ENCODE data around the gene DESI1.

DESI1 gene

DNA sequence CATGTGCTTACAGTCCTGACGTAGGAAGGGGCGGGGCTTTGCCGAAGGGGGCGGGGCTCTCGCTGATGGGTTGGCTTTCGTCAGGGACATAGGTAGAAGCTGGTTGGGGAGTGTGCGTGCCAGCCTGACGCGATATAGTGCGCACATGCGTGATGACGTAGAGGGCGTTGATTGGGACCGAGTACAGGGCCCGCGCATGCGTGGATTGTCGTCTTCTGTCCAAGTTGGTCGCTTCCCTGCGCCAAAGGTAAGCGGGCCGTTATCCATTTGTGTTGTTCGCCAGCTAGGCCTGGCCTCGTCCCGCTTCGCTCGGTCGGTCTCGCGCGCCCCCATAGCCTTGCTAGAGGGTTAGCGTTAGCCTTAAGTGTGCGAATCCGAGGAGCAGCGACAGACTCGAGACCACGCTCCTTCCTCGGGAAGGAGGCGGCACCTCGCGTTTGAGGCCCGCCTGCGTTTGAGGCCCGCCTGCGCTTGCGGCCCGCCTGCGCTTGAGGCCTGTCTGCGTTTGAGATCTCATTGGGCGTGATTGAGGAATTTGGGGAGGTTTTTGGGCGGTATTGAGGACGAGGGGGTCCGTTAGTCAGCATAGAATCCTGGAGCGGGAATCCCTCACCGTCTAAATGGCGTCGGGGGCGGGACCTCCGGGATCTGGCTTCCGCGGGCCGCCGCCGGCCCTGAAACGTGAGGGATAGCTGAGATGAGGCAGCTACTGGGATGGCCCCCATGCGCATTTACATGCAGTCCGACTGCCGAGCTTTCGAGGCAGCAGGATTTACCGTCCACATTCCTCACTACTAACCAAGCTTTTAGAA lies 462 bp upstream of the DESI1 start, which contains the start of gene XRCC6:
XRCC6 (plus strand) TSS at position 197 of the 812 bp plus-strand sequence. CDS start 710 bp downstream, outside the sequence.
- Mint-ChIP-seq H3K4me1 (ENCODE audit: low read depth) (peaks cover 39% of the 10 kb centered on the region), H3K27me3 (no peaks in the 10 kb centered on the region), H3K36me3 (ENCODE audit: low read depth) (peaks cover 61% of the 10 kb centered on the region), H3K9me3 (no peaks in the 10 kb centered on the region), H3K4me3 (peak within 1 kb of the TSS; percentile 92), H3K27ac (peak within 1 kb of the TSS; percentile 94)
- intact Hi-C loops (cut with micrococcal nuclease): loop anchor here (1.0 to 2.0 kb wide), 3 partner anchors 31 to 173 kb away; partner anchors contain the start of gene POLR3H

GRCh38 chr22:41619979-41620588 lies 759 bp downstream of the DESI1 start:
- H3K4me3 Mint-ChIP-seq: peak overlapping the region; percentile 92
- peaks cover 41% of the 10 kb centered on the region for H3K4me1 Mint-ChIP-seq (ENCODE audit: low read depth)
- peak overlapping the region; percentile 94 for H3K27ac Mint-ChIP-seq
- H3K27me3 Mint-ChIP-seq: no peaks in the 10 kb centered on the region
- intact Hi-C loops (cut with micrococcal nuclease): loop anchor here (2.0 kb wide), 1 partner anchor 75 kb away; the partner anchor contains the start of gene POLR3H
- peaks cover 50% of the 10 kb centered on the region for H3K36me3 Mint-ChIP-seq (ENCODE audit: low read depth)
- H3K9me3 Mint-ChIP-seq: no peaks in the 10 kb centered on the region

DNA sequence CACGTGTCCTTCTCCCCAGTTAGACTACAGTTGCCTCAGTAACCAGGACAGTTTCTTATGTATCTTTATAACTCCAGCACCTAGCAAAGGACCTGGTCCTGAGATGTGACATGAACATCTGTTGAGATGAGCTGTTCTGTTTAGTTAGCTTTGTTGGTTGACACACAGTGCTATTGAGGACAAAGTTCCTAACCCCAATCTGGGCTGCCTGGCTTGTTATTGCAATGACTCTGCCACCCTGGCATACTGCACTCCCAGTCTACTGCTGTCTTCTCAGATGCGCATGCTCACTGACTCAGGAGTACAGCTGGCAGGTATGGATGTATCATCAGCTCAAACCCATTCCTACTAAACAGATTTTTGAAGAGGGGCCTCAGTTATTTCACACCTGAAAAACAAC lies 7.4 kb downstream of the DESI1 start:
- H3K36me3 Mint-ChIP-seq (ENCODE audit: low read depth): peaks cover 37% of the 10 kb centered on the region
- peaks cover 19% of the 10 kb centered on the region for H3K4me1 Mint-ChIP-seq (ENCODE audit: low read depth)
- no peak overlapping the region for H3K27ac Mint-ChIP-seq
- H3K4me3 Mint-ChIP-seq: no peak overlapping the region
- intact Hi-C loops (cut with micrococcal nuclease): no loop called here
- no peaks in the 10 kb centered on the region for H3K9me3 Mint-ChIP-seq
- H3K27me3 Mint-ChIP-seq: peaks cover under 1% of the 10 kb centered on the region

DNA sequence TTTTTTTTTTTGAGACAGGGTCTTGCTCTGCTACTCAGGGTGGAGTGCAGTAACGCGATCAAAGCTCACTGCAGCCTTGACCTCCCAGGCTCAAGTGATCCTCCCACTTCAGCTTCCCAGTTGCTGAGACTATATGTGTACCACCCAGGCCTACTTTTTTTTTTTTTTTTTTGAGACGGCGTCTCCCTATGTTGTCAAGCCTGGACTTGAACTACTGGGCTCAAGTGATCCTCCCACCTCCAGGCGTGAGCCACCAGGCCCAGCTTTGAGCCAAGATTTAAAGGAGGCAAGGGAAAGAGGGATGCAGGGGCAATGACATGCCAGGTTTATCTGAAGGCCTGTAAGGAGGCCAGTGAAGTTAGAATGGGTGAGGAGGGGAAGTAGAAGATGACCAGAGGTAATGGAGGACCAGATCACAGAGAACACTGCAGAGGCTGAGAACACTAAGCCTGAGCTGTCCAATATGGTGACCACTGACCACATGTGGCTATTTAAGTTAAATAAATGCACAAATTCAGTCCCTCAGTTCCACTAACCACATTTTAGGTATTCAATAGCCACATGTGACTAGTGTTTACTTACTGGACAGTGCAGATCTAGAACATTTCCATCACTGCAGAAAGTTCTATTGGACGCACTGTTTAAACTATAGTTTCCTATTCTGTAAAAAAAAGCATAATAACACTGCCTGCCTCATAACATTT lies 8.1 kb downstream of the DESI1 start:
- H3K27me3 Mint-ChIP-seq: peaks cover 1% of the 10 kb centered on the region
- no peaks in the 10 kb centered on the region for H3K9me3 Mint-ChIP-seq

GRCh38 chr22:41608386-41608785 lies 12.5 kb downstream of the DESI1 start:
- Mint-ChIP-seq H3K27me3 (peaks cover 1% of the 10 kb centered on the region), H3K4me1 (ENCODE audit: low read depth) (no peaks in the 10 kb centered on the region), H3K9me3 (no peaks in the 10 kb centered on the region), H3K27ac (no peak overlapping the region), H3K36me3 (ENCODE audit: low read depth) (peaks cover 76% of the 10 kb centered on the region), H3K4me3 (no peak overlapping the region)
- intact Hi-C loops (cut with micrococcal nuclease): no loop called here

More for the DNA sequence above, 8.1 kb downstream of the DESI1 start:
- H3K36me3 Mint-ChIP-seq (ENCODE audit: low read depth): peaks cover 44% of the 10 kb centered on the region
- intact Hi-C loops (cut with micrococcal nuclease): no loop called here
- no peak overlapping the region for H3K27ac Mint-ChIP-seq
- H3K4me3 Mint-ChIP-seq: no peak overlapping the region
- peaks cover 16% of the 10 kb centered on the region for H3K4me1 Mint-ChIP-seq (ENCODE audit: low read depth)

GRCh38 chr22:41603873-41604332 lies 16.9 kb downstream of the DESI1 start:
- intact Hi-C loops (cut with micrococcal nuclease): no loop called here

DNA sequence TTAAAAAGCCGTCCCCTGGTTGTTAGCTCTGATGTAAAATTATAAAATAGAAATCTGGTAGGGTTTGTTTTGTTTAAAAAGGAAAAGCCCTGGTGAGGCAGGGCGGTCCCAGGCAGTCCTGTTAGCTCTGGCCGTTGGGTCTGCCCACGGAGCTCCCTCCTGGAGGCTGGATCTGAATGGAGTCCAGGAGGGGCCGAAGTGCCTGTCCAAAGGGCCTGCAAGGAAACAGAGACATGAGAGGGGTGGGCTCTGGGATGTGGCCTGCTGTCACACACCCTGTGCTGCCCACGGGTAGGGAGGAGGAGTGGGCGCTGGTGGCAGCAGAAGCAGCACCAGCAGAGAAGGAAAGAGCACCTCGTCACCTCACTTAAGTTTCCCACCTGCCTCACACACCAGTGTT lies 19.9 kb downstream of the DESI1 start:
- intact Hi-C loops (cut with micrococcal nuclease): no loop called here
- H3K9me3 Mint-ChIP-seq: no peaks in the 10 kb centered on the region
- no peak overlapping the region for H3K27ac Mint-ChIP-seq

More at GRCh38 chr22:41603873-41604332, 16.9 kb downstream of the DESI1 start:
- Mint-ChIP-seq H3K9me3 (no peaks in the 10 kb centered on the region), H3K4me3 (no peak overlapping the region), H3K4me1 (ENCODE audit: low read depth) (no peaks in the 10 kb centered on the region), H3K27me3 (peaks cover 1% of the 10 kb centered on the region), H3K27ac (no peak overlapping the region), H3K36me3 (ENCODE audit: low read depth) (peaks cover 99% of the 10 kb centered on the region)

DNA sequence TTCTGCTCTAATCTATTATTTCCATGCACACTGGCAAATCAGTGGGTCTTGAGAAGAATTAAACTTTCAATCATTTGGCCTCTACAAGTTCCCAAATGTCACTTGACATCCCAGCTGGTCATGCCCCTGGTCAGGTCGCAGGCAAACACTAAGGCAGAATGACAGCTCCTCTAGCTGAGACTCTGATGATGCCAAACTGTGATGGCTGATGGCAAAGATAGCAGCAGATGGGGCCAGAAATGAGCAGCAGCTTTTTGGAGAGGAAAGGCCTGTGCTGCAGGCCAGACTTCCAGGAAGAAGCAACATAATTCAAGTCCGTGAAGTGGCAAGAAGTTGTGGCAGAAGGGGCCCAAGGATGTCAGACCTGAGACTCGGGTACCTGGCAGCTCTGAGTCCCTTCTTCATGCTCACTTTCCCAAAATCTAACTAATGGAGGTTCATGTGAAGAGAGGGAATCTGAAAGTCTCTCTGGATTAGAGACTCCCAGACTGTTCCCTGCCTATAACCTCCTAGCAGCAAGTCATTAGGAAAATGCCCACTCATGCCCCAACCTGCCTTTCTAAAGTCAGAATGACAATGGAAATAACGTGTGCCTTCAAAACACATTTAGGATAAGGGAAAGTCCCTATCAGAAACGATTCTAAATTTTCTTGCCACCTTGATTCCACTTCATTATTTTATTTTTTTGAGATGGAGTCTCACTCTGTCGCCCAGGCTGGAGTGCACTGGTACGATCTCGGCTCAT lies 21.8 kb downstream of the DESI1 start:
- Mint-ChIP-seq H3K4me3 (no peak overlapping the region), H3K27me3 (no peaks in the 10 kb centered on the region), H3K27ac (no peak overlapping the region), H3K4me1 (ENCODE audit: low read depth) (no peaks in the 10 kb centered on the region), H3K36me3 (ENCODE audit: low read depth) (peaks cover 57% of the 10 kb centered on the region), H3K9me3 (no peaks in the 10 kb centered on the region)
- intact Hi-C loops (cut with micrococcal nuclease): loop anchor here (10.0 kb wide), 1 partner anchor 194 kb away; no protein-coding TSS in a partner anchor

More for the DNA sequence above, 19.9 kb downstream of the DESI1 start:
- Mint-ChIP-seq H3K27me3 (no peaks in the 10 kb centered on the region), H3K4me1 (ENCODE audit: low read depth) (no peaks in the 10 kb centered on the region), H3K36me3 (ENCODE audit: low read depth) (peaks cover 76% of the 10 kb centered on the region), H3K4me3 (no peak overlapping the region)

DNA sequence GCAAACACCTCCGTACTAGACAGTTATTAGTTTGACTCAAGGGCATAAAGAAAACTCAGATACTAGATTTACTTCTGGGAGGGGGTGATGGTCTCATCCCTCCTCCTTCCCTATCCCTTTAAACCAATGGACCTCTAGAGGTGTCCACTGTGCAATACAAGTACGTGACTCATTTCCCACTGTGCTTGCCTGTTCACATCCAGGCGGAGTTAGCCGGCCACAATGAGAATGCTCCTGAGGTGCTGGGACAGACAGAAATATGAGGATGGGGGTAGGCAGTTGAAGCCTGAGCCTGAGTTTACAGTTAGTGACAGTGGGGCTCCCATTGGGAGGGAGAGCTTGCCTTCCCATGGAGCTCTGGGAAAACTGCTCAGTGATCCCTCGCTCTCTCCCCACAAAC lies 22.8 kb downstream of the DESI1 start:
- H3K9me3 Mint-ChIP-seq: no peaks in the 10 kb centered on the region
- peaks cover 48% of the 10 kb centered on the region for H3K36me3 Mint-ChIP-seq (ENCODE audit: low read depth)
- intact Hi-C loops (cut with micrococcal nuclease): loop anchor here (10.0 kb wide), 1 partner anchor 193 kb away; no protein-coding TSS in a partner anchor
- H3K4me3 Mint-ChIP-seq: no peak overlapping the region
- no peaks in the 10 kb centered on the region for H3K4me1 Mint-ChIP-seq (ENCODE audit: low read depth)
- H3K27ac Mint-ChIP-seq: no peak overlapping the region
- no peaks in the 10 kb centered on the region for H3K27me3 Mint-ChIP-seq

- Mint-ChIP-seq H3K4me1 (ENCODE audit: low read depth) (no peaks in the 10 kb centered on the region), H3K36me3 (ENCODE audit: low read depth) (peaks cover 43% of the 10 kb centered on the region), H3K9me3 (no peaks in the 10 kb centered on the region), H3K4me3 (no peak overlapping the region), H3K27ac (peak overlapping the region; percentile 40), H3K27me3 (peaks cover 1% of the 10 kb centered on the region)
- intact Hi-C loops (cut with micrococcal nuclease): loop anchor here (2.0 to 10.0 kb wide), 2 partner anchors 21 to 193 kb away; no protein-coding TSS in a partner anchor
Observed at GRCh38 chr22:41597635-41597953, 23.2 kb downstream of the DESI1 start.

DNA sequence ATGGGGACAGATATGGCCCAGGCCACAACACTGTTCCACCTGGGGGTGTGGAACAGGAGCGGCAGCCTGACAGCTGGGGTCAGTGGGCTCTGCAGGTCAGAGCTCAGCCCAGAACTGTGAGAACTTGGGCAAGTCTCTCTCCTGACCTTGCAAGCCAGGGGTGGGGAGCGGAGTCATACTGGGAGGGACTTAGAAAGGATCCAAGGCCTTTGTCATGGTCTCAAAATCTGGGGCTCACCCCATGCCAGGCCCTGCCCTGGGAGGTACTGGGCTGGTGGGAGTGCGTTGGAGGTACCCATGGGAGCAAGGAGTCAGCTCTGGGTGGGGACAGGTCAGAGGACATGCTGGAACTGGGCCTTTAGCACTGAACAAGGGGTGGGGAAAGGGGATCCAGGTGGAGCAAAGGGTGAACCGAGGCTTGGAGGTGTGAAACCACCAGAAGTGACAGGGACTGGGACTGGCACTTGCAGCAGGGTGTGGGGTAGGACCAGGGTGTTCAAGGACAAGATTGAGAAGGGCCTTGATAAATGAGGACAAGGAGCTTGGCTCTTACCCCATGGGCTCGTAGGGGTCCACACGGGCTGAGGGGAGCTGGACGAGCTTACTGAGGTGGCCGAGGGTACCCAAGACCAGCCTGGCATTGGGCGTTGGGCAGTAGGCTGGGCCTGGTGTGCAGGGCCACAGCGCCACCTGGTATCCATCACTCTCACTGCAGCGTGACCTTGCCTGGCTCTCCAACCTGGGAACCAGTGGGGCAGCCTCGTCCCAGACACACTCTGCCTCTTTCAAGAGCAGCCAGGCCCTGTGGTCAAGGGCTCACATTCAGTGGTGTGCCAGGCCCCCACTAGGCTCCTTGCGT lies 23.8 kb downstream of the DESI1 start:
- intact Hi-C loops (cut with micrococcal nuclease): loop anchor here (2.0 to 10.0 kb wide), 2 partner anchors 20 to 192 kb away; no protein-coding TSS in a partner anchor
- Mint-ChIP-seq H3K27me3 (peaks cover 1% of the 10 kb centered on the region), H3K4me3 (no peak overlapping the region), H3K27ac (peak overlapping the region; percentile 40), H3K36me3 (ENCODE audit: low read depth) (peaks cover 37% of the 10 kb centered on the region), H3K4me1 (ENCODE audit: low read depth) (no peaks in the 10 kb centered on the region), H3K9me3 (no peaks in the 10 kb centered on the region)

DNA sequence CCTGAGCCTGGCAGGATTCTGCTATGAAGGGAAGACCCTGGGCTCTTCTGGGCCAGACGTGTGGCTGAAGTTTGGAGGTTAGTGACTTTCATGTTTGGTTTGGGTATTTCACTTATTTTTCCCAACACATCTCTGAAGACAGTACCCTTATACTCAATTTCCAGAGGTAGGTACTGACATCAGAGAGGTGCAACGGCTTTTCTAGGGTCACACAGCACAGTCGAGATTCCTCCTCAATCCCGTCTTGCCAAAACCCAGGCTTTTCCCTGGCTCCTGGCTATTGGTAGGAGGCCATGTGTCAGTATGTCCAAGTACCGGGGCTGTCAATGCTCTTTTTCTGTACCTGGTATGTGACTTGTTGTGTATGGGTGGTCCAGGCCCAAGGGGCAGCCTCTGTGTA lies 25.1 kb downstream of the DESI1 start:
- Mint-ChIP-seq H3K4me1 (ENCODE audit: low read depth) (no peaks in the 10 kb centered on the region), H3K9me3 (no peaks in the 10 kb centered on the region), H3K27ac (no peak overlapping the region), H3K4me3 (no peak overlapping the region), H3K36me3 (ENCODE audit: low read depth) (peaks cover 24% of the 10 kb centered on the region), H3K27me3 (peaks cover 1% of the 10 kb centered on the region)
- intact Hi-C loops (cut with micrococcal nuclease): loop anchor here (2.0 to 10.0 kb wide), 2 partner anchors 19 to 191 kb away; no protein-coding TSS in a partner anchor

Measured in dendritic cell treated with granulocyte-macrophage colony-stimulating factor and Interleukin-4, amounts not matched to agents 40 ng/mL and 50 ng/mL, for 4 days (primary cell).